Activated CD4-positive, CD25-positive, alpha-beta regulatory T cell treated with anti-CD3 and anti-CD28 coated beads, Interleukin-2, amount 50 U/mL, for 16 hours (primary cell): ENCODE measurements around the gene PARD6G.
"Not testable (repeated sequence)": the region's sequence is repeated elsewhere in the genome, so short reads cannot be mapped to it uniquely, and the experiment has no call there.

Source experiments
- DNase-seq: peaks from one replicate; pipeline ENCODE4 v3.0.0-alpha.2; 2020; ENCODE audit warnings: low read depth, low spot score

The PARD6G gene

DNA sequence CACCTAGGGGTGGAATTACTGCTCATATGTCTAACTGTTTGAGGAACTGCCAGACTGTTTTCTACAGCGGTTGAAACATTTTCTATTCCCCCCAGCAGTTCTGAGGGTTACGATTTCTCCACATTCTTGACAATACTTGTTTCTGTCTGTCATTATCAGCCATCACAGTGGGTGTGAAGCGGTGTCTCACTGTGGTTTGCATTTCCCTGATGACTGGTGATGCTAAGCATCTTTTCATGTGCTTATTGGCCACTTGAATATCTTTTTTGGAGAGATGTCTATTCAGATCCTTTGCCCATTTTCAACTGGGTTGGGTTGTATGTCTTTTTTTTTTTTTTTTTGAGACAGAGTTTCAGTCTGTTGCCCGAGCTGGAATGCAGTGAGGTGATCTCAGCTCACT lies 75.3 kb downstream of the PARD6G start:
- DNase-seq, result no peak

DNA sequence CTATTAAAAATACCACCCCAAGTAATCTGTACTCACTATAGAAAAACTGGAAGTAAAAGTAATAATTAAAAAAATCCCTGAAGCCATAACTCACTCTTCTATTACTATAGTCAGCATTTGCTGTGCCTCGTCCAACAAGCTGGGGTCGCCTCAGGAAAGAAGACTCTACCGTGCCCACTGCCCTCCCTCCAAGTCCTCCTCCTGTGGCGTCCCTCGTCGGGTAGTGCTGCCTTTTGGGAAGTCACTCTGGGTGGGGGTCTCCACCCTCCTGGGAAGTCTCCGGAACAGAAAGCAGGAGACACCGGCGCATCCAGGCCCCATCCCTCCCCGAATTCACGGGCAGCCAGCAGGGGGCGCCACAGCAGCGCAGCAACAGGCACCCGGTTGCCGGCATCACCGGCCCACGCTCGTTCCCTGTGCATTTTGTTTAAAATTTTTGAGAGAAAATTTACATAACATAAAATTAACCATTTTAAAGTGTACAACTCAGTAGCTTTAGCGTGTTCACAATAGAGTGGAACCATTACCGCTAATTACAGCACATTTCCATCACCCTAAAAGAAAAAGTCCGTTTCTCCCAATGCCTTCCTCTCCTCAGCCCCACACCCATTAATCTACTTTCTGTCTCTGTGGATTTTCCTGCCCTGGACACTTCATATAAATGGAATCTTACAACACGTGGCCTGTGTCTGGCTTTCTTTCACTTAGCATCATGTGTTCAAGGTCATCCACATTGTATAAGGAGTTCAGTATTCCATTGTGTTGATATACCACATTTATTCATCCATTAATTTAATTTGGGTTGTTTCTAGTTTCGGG lies 76.1 kb downstream of the PARD6G start:
- DNase-seq, result no peak

GRCh38 chr18:80170395-80171053 lies 76.8 kb downstream of the PARD6G start:
- DNase-seq, result no peak

GRCh38 chr18:80169607-80170006 lies 77.7 kb downstream of the PARD6G start:
- no peak for DNase-seq

- DNase-seq, result no peak
Observed at GRCh38 chr18:80168982-80169381, 78.3 kb downstream of the PARD6G start.

- DNase-seq, result no peak
Observed at GRCh38 chr18:80168346-80168745, 79.0 kb downstream of the PARD6G start.

- no peak for DNase-seq
Observed at GRCh38 chr18:80167931-80168330, 79.4 kb downstream of the PARD6G start.

GRCh38 chr18:80167331-80167730 lies 80.0 kb downstream of the PARD6G start:
- DNase-seq, result no peak

DNA sequence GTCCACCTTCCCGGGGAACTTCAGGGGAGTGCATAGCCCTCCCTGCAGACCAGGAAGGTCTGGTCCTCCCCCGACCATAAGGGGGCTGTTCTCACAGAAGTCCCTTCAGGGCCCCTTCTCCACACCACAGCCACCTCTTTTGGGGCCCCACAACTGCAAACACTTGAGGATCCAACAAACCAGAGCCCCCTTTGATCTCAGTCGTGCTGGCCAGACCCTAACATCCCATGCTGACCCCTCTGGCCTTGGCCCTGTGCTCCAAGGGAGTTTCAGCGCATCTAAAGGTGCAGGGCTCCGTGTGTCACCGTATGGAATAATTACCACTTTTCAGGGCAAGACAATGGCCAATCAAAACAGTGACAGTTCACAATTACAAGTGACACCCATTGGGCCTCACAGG lies 80.6 kb downstream of the PARD6G start:
- DNase-seq, result no peak

- DNase-seq, result no peak
Observed at GRCh38 chr18:80166240-80166639, 81.1 kb downstream of the PARD6G start.

GRCh38 chr18:80164727-80165355 lies 82.5 kb downstream of the PARD6G start:
- not testable (repeated sequence) for DNase-seq

DNA sequence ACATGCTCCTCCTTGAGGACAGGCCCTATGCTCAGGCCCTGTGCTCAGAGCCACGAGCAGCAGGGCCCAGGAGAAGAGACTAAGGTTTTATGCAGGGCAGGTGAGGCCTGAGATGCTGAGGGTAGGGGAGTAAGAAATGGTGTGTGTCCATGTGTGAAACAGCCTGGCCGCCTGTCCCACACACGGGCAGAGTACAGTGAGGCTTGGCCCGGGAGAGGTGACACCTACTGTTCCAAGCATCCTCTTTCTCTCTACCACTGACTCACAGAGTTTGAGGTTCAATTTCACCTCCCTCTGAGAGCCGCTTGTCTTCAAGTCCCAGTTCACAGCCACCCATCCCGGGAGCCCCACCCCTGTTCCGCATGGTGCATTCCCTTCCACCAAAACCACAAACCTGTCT lies 84.1 kb downstream of the PARD6G start:
- DNase-seq, result no peak

DNA sequence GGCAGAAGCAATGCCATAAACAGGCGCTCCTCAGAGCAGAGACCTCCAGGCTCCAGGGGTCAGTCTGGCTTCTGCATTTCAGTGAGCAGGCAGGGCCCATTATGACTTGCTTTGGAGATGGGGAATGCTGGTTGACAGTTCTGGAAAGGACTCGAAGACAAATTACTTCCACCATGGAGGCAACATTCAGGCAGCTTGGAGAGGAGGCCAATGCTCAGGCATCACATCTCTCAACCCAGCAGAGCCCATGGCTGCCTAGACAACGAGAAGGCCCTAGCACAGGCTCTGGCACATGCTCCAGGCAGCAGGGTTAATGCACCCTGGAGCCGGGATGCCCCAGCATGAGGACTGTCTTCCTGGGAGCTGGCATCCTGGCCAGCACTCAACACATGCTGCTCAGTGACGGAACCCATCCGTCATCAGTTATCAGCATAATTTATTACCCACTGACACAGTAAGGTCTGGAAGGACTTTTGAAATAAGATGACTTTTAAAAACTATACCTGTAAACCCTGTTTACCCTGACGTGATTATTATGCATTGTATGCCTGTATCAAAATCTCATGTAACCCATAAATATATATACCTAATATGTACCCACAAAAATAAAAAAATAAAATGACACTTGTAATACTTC lies 85.4 kb downstream of the PARD6G start:
- no peak for DNase-seq

GRCh38 chr18:80159713-80160636 lies 87.3 kb downstream of the PARD6G start:
- DNase-seq, result no peak

- no peak for DNase-seq
Observed at GRCh38 chr18:80158365-80158764, 88.9 kb downstream of the PARD6G start.

DNA sequence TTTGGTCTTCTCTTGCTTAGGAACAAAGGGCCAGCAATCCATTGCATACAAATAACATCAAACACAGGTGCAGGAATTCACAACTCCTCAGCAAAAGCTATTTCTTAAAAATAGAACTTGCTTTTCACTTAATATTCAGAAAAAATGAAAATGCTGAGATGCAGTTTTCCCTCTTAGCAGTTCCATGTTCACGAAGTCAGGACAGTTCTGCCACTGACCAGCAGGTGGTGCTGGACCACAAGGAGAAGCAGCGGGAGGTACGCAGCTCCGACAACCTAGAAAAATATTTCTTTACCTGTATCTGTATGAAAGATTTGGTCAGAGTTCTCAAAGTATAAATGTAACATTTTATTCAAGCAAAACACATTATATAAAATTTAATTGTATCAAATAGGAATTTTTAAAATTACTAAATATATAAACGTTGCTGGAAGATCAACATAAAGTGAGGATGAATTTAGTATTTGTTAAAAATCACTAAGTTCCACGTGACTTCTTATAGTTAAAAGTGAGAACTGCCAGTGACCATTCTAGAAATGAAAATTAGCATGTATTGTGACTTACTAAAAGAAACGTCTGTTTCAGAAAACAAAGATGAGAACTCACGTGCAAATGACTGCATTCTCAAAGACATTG lies 89.5 kb downstream of the PARD6G start:
- peak; percentile 60 for DNase-seq

DNA sequence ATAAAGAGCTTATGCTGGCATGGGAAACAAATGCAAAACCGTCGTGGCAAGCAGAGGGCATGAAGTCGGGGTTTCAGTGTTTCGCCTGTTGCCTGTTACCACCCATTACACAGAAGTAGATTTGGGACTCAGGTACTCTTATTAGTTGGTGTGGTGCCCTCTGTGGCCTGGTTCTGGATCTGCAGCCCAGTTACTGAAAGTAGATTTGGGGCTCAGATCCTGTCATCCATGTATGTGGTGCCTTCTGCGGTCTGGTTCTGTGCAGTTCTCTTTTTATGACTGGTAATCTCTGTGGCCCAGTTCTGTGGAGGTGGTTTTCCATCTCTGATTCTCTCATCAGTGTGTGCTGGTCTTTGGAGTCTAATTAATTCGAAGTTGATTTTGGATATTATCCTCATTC lies 93.0 kb downstream of the PARD6G start:
- no peak for DNase-seq

DNA sequence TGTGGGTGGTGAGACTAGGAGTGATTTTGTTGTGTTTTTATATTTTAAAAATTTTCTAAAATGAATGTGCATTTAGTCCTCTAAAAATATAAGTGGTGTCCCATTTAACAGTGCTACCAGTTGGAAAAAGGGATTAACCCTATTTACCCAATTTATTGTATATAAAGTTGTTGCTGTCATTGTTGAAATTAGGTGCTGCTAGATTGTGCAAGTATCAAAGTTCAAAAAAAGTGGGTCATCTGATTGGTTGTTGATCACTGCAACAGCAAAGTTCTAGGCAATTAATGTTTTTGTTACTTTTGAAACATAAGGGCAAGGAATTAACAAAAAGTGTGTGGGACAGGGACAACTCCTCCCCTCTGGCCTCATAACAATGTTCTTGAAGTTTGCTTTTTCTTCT lies 97.6 kb downstream of the PARD6G start:
- no peak for DNase-seq

- DNase-seq, result no peak
Observed at GRCh38 chr18:80148326-80149199, 98.8 kb downstream of the PARD6G start.
